Neuronal stem cell (in vitro differentiated cells): Measurements from ENCODE around the gene ARFGAP1.

ENCODE experiments used
- DNase-seq: peaks from one replicate; pipeline ENCODE4 v3.0.0-alpha.2; 2013; ENCODE audit warnings: low spot score
- H2AFZ ChIP-seq: one replicate; pipeline ENCODE4 v1.6.1; 2013; ENCODE audit warnings: mild to moderate bottlenecking, low read length, inconsistent platforms
- H2AK5ac ChIP-seq: 2 replicates; pipeline ENCODE4 v1.6.1; 2013; ENCODE audit warnings: low read depth, mild to moderate bottlenecking, inconsistent platforms, low read length, moderate library complexity, mixed read lengths
- H2BK120ac ChIP-seq: 2 replicates; pipeline ENCODE4 v1.6.1; 2013; ENCODE audit warnings: low read depth, mild to moderate bottlenecking, inconsistent platforms, low read length, moderate library complexity, mixed read lengths
- H2BK12ac ChIP-seq: one replicate; pipeline ENCODE4 v1.6.1; 2013; ENCODE audit warnings: low read length, inconsistent platforms
- H2BK15ac ChIP-seq: 2 replicates; pipeline ENCODE4 v1.6.1; 2013; ENCODE audit warnings: mild to moderate bottlenecking, low read length, inconsistent platforms, mixed read lengths
- H2BK5ac ChIP-seq: one replicate; pipeline ENCODE4 v1.6.1; 2013; ENCODE audit warnings: inconsistent platforms, mild to moderate bottlenecking, low read length, moderate library complexity
- H3K14ac ChIP-seq: one replicate; pipeline ENCODE4 v1.6.1; 2013; ENCODE audit warnings: low read length, inconsistent platforms
- H3K18ac ChIP-seq: 2 replicates; pipeline ENCODE4 v1.6.1; 2013; ENCODE audit warnings: low read length, inconsistent platforms
- H3K23ac ChIP-seq: 2 replicates; pipeline ENCODE4 v1.6.1; 2013; ENCODE audit warnings: low read depth, mild to moderate bottlenecking, mixed read lengths, low read length, inconsistent platforms; ENCODE audit not compliant: poor library complexity
- H3K27ac ChIP-seq: replicated peaks from 3 replicates; pipeline ENCODE4 v1.5.1; 2013; ENCODE audit warnings: low read length, inconsistent platforms
- H3K27me3 ChIP-seq, 3 experiments: 2 replicates each; pipeline ENCODE4 v1.6.1; 2013; ENCODE audit warnings: low read length in 3 of 3, mild to moderate bottlenecking in 2 of 3, inconsistent platforms in 1 of 3, low read depth in 1 of 3, mixed read lengths in 1 of 3, moderate library complexity in 1 of 3; ENCODE audit not compliant: control insufficient read depth in 3 of 3, insufficient read depth in 3 of 3
- H3K36me3 ChIP-seq, 2 donors: replicated peaks in 1 of 2; 2 replicates each; pipeline ENCODE4 v1.6.1; 2013; ENCODE audit warnings: low read length in 2 of 2; ENCODE audit not compliant: control insufficient read depth in 2 of 2, insufficient read depth in 2 of 2
- H3K4ac ChIP-seq: 2 replicates; pipeline ENCODE4 v1.6.1; 2013; ENCODE audit warnings: inconsistent platforms, mild to moderate bottlenecking, low read length, moderate library complexity
- H3K4me1 ChIP-seq, 2 donors: 1 replicate in 1 of 2; 2 replicates in 1 of 2; pipeline ENCODE4 v1.6.1; 2013; ENCODE audit warnings: low read length in 2 of 2, low read depth in 1 of 2; ENCODE audit not compliant: control insufficient read depth in 2 of 2, insufficient read depth in 1 of 2
- H3K4me2 ChIP-seq: one replicate; pipeline ENCODE4 v1.6.1; 2013; ENCODE audit warnings: mild to moderate bottlenecking, low read length, inconsistent platforms; ENCODE audit not compliant: insufficient read depth, poor library complexity, severe bottlenecking
- H3K4me3 ChIP-seq, 2 donors: 2 replicates each; pipeline ENCODE4 v1.5.1; 2013; ENCODE audit warnings: low read length in 2 of 2, mild to moderate bottlenecking in 2 of 2, inconsistent platforms in 1 of 2, moderate library complexity in 1 of 2
- H3K79me1 ChIP-seq: one replicate; pipeline ENCODE4 v1.6.1; 2013; ENCODE audit warnings: low read depth, mild to moderate bottlenecking, inconsistent platforms, low read length, moderate library complexity
- H3K9ac ChIP-seq: one replicate; pipeline ENCODE4 v1.6.1; 2013; ENCODE audit warnings: mild to moderate bottlenecking, low read depth, low read length, inconsistent platforms; ENCODE audit not compliant: poor library complexity
- H3K9me3 ChIP-seq, 2 donors: replicated peaks in 1 of 2; 2 replicates each; pipeline versions ENCODE3 to v1.6.1; 2013; ENCODE audit warnings: low read length in 2 of 2, mild to moderate bottlenecking in 2 of 2, inconsistent platforms in 1 of 2, low read depth in 1 of 2, mixed read lengths in 1 of 2, moderate library complexity in 1 of 2; ENCODE audit not compliant: control insufficient read depth in 2 of 2, insufficient read depth in 1 of 2
- H4K8ac ChIP-seq: one replicate; pipeline ENCODE4 v1.6.1; 2013; ENCODE audit warnings: low read depth, mild to moderate bottlenecking, inconsistent platforms, low read length, moderate library complexity
- H4K91ac ChIP-seq: one replicate; pipeline ENCODE4 v1.6.1; 2013; ENCODE audit warnings: low read length, low read depth, mild to moderate bottlenecking, inconsistent platforms; ENCODE audit not compliant: poor library complexity
- WGBS, 2 donors: extraction: QIAGEN DNeasy Blood & Tissue Kit; methylation state at CpG; one replicate each; pipeline ENCODE4 v1.1.7; 2013; ENCODE audit warnings: missing lambda C conversion rate in 2 of 2, mixed read lengths in 1 of 2; ENCODE audit not compliant: insufficient read length in 2 of 2, insufficient replicate concordance in 1 of 2; ENCODE audit errors: extremely low coverage in 2 of 2; 5-methylcytosine and 5-hydroxymethylcytosine counted together

The ARFGAP1 gene

DNA sequence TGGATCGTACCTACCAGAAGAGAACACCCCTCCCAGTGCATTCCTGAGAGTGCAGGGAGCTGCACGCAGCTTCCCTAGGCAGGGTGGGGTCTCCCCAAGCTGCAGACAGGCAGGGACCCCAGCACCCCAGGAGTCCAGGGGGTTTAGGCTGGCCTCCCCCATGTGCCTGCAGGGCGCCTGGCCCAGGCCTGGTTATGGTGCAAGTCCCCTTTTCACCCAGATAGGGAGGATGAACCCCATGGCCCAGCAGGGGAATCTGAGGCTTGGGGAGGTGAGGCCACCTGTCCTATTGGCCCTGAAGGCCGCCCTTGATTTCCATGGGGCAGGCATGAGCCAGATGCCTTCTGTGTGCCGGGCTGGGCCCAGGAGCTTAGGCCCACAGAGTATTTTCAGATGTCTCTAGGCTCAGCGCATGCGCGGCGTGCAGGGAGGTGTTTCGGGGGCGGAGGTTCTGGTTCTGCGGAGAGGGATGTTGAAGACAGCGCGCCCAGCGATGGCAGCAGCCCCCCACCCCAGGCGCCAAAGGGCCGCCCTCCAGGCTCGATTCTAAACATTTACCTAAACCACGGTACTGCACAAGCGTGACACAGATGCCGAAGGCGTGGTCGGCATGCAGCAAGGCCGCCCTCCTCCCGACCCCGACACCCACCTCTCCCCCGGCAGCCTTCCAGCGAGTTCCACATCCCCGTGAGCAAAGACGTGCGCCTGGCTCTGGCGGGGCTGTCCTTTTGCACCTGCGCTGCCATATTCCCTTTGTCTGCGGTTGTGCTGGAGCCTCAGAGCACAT, 49.7 kb downstream of the ARFGAP1 start:
- H2BK5ac ChIP-seq = no peak overlapping the region
- no peak overlapping the region for H3K4me3 ChIP-seq
- WGBS, 2 donors = no CpG with 5 or more reads among the region's 34 CpGs
- H3K79me1 ChIP-seq = peaks cover 2% of the 10 kb centered on the region
- DNase-seq = no peak
- H3K9me3 ChIP-seq = no peaks in the 10 kb centered on the region
- H3K14ac ChIP-seq = peak overlapping the region; percentile 31
- H3K4ac ChIP-seq = peak overlapping the region; percentile 66
- no peak overlapping the region for H3K23ac ChIP-seq
- no peaks in the 10 kb centered on the region for H3K36me3 ChIP-seq
- peak overlapping the region; percentile 11 for H3K4me2 ChIP-seq
- peak overlapping the region; percentile 86 for H2AK5ac ChIP-seq
- peaks cover 0 to 19% (median 0%) of the 10 kb centered on the region in 3 experiments for H3K27me3 ChIP-seq
- peak overlapping the region; percentile 75 for H2BK15ac ChIP-seq
- H2BK120ac ChIP-seq = no peak overlapping the region
- H3K4me1 ChIP-seq = peaks cover 2 to 7% of the 10 kb centered on the region in 2 donors
- peak overlapping the region; percentile 73 for H2BK12ac ChIP-seq
- H4K91ac ChIP-seq = no peak overlapping the region
- H3K18ac ChIP-seq = peak overlapping the region; percentile 92
- no peak overlapping the region for H3K27ac ChIP-seq
- peak overlapping the region; percentile 44 for H3K9ac ChIP-seq
- peak overlapping the region; percentile 20 for H2AFZ ChIP-seq
- H4K8ac ChIP-seq = no peak overlapping the region

GRCh38 chr20:63322933-63323273, 50.3 kb downstream of the ARFGAP1 start:
- peak overlapping the region; percentile 92 for H3K18ac ChIP-seq
- H4K91ac ChIP-seq = no peak overlapping the region
- no peak overlapping the region for H2BK120ac ChIP-seq
- H3K36me3 ChIP-seq = no peaks in the 10 kb centered on the region
- peak overlapping the region; percentile 44 for H3K9ac ChIP-seq
- no CpG with 5 or more reads among the region's 15 CpGs for WGBS, 2 donors
- H3K79me1 ChIP-seq = peaks cover 2% of the 10 kb centered on the region
- no peak overlapping the region for H3K4me2 ChIP-seq
- peak overlapping the region; percentile 81 for H2AK5ac ChIP-seq
- peak overlapping the region; percentile 73 for H2BK12ac ChIP-seq
- H2BK5ac ChIP-seq = no peak overlapping the region
- H3K4me1 ChIP-seq = peaks cover 2 to 7% of the 10 kb centered on the region in 2 donors
- peak overlapping the region; percentile 20 for H2AFZ ChIP-seq
- no peak overlapping the region for H3K4ac ChIP-seq
- no peak overlapping the region for H3K4me3 ChIP-seq
- no peak for DNase-seq
- H3K9me3 ChIP-seq = no peaks in the 10 kb centered on the region
- no peak overlapping the region for H3K27ac ChIP-seq
- peak overlapping the region; percentile 31 for H3K14ac ChIP-seq
- peak overlapping the region; percentile 75 for H2BK15ac ChIP-seq
- peaks cover 0 to 19% (median 0%) of the 10 kb centered on the region in 3 experiments for H3K27me3 ChIP-seq
- H3K23ac ChIP-seq = no peak overlapping the region
- no peak overlapping the region for H4K8ac ChIP-seq

- no peak overlapping the region for H3K4me2 ChIP-seq
- DNase-seq = no peak
- no peak overlapping the region for H2BK120ac ChIP-seq
- no peak overlapping the region for H4K8ac ChIP-seq
- no peak overlapping the region for H4K91ac ChIP-seq
- no peak overlapping the region for H2AFZ ChIP-seq
- H3K4me1 ChIP-seq = peaks cover 7 to 8% of the 10 kb centered on the region in 2 donors
- no peak overlapping the region for H3K18ac ChIP-seq
- H3K4me3 ChIP-seq = no peak overlapping the region
- peak overlapping the region; percentile 23 for H3K23ac ChIP-seq
- H3K9me3 ChIP-seq = no peaks in the 10 kb centered on the region
- no peak overlapping the region for H2AK5ac ChIP-seq
- H2BK12ac ChIP-seq = no peak overlapping the region
- H3K79me1 ChIP-seq = peaks cover 2% of the 10 kb centered on the region
- no peak overlapping the region for H2BK15ac ChIP-seq
- no CpG with 5 or more reads among the region's 18 CpGs for WGBS, 2 donors
- H3K27me3 ChIP-seq = peaks cover 0 to 19% (median 0%) of the 10 kb centered on the region in 3 experiments
- H3K9ac ChIP-seq = no peak overlapping the region
- H3K4ac ChIP-seq = no peak overlapping the region
- no peak overlapping the region for H3K27ac ChIP-seq
- H2BK5ac ChIP-seq = no peak overlapping the region
- no peaks in the 10 kb centered on the region for H3K36me3 ChIP-seq
- H3K14ac ChIP-seq = no peak overlapping the region
These were observed 50.9 kb downstream of the ARFGAP1 start for GRCh38 chr20:63323357-63323981.

GRCh38 chr20:63325021-63325471, 52.4 kb downstream of the ARFGAP1 start:
- no peak overlapping the region for H2AFZ ChIP-seq
- no peak overlapping the region for H3K4ac ChIP-seq
- no peak overlapping the region for H3K9ac ChIP-seq
- no CpG with 5 or more reads among the region's 10 CpGs for WGBS, 2 donors
- no peak overlapping the region for H3K4me2 ChIP-seq
- H3K4me3 ChIP-seq = no peak overlapping the region
- H2BK12ac ChIP-seq = no peak overlapping the region
- H4K8ac ChIP-seq = no peak overlapping the region
- no peak overlapping the region for H3K23ac ChIP-seq
- no peak overlapping the region for H3K27ac ChIP-seq
- peaks cover 7 to 11% of the 10 kb centered on the region in 2 donors for H3K4me1 ChIP-seq
- DNase-seq = no peak
- no peak overlapping the region for H2BK5ac ChIP-seq
- H4K91ac ChIP-seq = no peak overlapping the region
- no peak overlapping the region for H2BK15ac ChIP-seq
- H3K9me3 ChIP-seq = no peaks in the 10 kb centered on the region
- H3K18ac ChIP-seq = no peak overlapping the region
- peaks cover 0 to 19% (median 0%) of the 10 kb centered on the region in 3 experiments for H3K27me3 ChIP-seq
- no peak overlapping the region for H3K14ac ChIP-seq
- no peak overlapping the region for H2BK120ac ChIP-seq
- no peaks in the 10 kb centered on the region for H3K36me3 ChIP-seq
- H2AK5ac ChIP-seq = peak overlapping the region; percentile 69
- peaks cover 2% of the 10 kb centered on the region for H3K79me1 ChIP-seq
